Kidney (tissue), 14 donors: ENCODE measurements around the gene BTBD7. TPM values are rescaled to one million over a fixed set of nuclear protein-coding genes. Genes with fewer than 3 reads are reported as not detected.

Experiments used
- DNase-seq, 5 donors: peaks; one replicate each; pipeline ENCODE4 v3.0.0-alpha.2; 2013 to 2020
- FAIRE-seq: peaks from 2 replicates; lab custom pipeline; 2012; peaks lifted over from hg19 to GRCh38; lab: Jason Lieb, UNC
- H3K27ac ChIP-seq, 2 donors: one replicate each; pipeline ENCODE4 v1.7.0; 2013; ENCODE audit warnings: low read depth in 2 of 2, low read length in 2 of 2, inconsistent platforms in 1 of 2
- H3K27me3 ChIP-seq: one replicate; pipeline ENCODE4 v1.7.1; 2013; ENCODE audit warnings: low read length, inconsistent platforms; ENCODE audit not compliant: control insufficient read depth, insufficient read depth
- H3K36me3 ChIP-seq, 3 donors: one replicate each; pipeline versions ENCODE4 v1.7.0 to v1.7.1; 2013; ENCODE audit warnings: low read length in 3 of 3, control low read depth in 1 of 3, inconsistent platforms in 1 of 3; ENCODE audit not compliant: insufficient read depth in 3 of 3, control insufficient read depth in 2 of 3
- H3K4me1 ChIP-seq, 3 donors: one replicate each; pipeline versions ENCODE4 v1.7.0 to v1.7.1; 2013; ENCODE audit warnings: low read length in 3 of 3, inconsistent platforms in 1 of 3, low read depth in 1 of 3; ENCODE audit not compliant: control insufficient read depth in 2 of 3, insufficient read depth in 2 of 3
- H3K4me3 ChIP-seq, 3 donors: one replicate each; pipeline versions ENCODE4 v1.7.0 to v1.8.1; 2013; ENCODE audit warnings: low read length in 3 of 3, control low read depth in 1 of 3, inconsistent platforms in 1 of 3
- H3K9ac ChIP-seq, 3 donors: one replicate each; pipeline versions ENCODE4 v1.7.0 to v1.7.1; 2013; ENCODE audit warnings: low read length in 3 of 3, control low read depth in 1 of 3, inconsistent platforms in 1 of 3
- H3K9me3 ChIP-seq, 3 donors: one replicate each; pipeline versions ENCODE4 v1.7.0 to v1.7.1; 2013; ENCODE audit warnings: low read length in 3 of 3, control low read depth in 1 of 3, inconsistent platforms in 1 of 3; ENCODE audit not compliant: control insufficient read depth in 2 of 3, insufficient read depth in 1 of 3
- intact Hi-C: fragments of 100-400 bp; cut with DNase I; formaldehyde crosslinking; loops from one replicate; pipeline ENCODE4 v1.11.1; 2022
- polyA plus RNA-seq: library from polyadenylated mRNA; stranded (reverse); fragments of 350-450 nt; fragmentation: Illumina TruSeq; extraction: RNeasy Lipid Tissue Mini Kit (QIAGEN cat#74804); gene quantifications from one replicate; pipeline ENCODE4 v1.2.3, GENCODE V29; 2014; ENCODE audit warnings: low read depth, low replicate concordance; ENCODE audit not compliant: insufficient read depth
- total RNA-seq: library from RNA; stranded (reverse); fragmentation: NEBNext Ultra II Directional; extraction: Animal tissue kit (Norgen Biotek cat#: 25700); gene quantifications from one replicate; pipeline ENCODE4 v1.2.1, GENCODE V29; 2021
- TF ChIP-seq, protein P1 (sequence below): IDR thresholded peaks from 3 replicates; pipeline ENCODE4 v1.5.1; 2012; ENCODE audit warnings: mild to moderate bottlenecking, moderate library complexity, borderline replicate concordance; ENCODE audit not compliant: insufficient read depth; ENCODE audit errors: extremely low read depth
- donor health status: control.
- donor health status: control.
- donor health status: control.
- donor health status: control.
- donor health status: control.
- donor health status: DM: yes; HTN: yes; CAD: no.
- donor health status: Normal renal cell carcinoma (clear cell type).

The BTBD7 gene
- total and polyA plus RNA-seq, 2 donors from 2014 or later: 10.3 to 78.2 TPM

GRCh38 chr14:93304771-93305170, 28.1 kb downstream of the BTBD7 start:
- DNase-seq (no peak), FAIRE-seq (no peak)
- no peaks in the 10 kb centered on the region for H3K36me3 ChIP-seq
- peak overlapping the region in 1 of 2 donors; percentile 48 for H3K27ac ChIP-seq
- peaks cover 0 to 19% (median 10%) of the 10 kb centered on the region in 3 donors for H3K4me1 ChIP-seq
- no peak overlapping the region for H3K9ac ChIP-seq
- H3K4me3 ChIP-seq: no peak overlapping the region
- TF ChIP-seq, protein P1, sequence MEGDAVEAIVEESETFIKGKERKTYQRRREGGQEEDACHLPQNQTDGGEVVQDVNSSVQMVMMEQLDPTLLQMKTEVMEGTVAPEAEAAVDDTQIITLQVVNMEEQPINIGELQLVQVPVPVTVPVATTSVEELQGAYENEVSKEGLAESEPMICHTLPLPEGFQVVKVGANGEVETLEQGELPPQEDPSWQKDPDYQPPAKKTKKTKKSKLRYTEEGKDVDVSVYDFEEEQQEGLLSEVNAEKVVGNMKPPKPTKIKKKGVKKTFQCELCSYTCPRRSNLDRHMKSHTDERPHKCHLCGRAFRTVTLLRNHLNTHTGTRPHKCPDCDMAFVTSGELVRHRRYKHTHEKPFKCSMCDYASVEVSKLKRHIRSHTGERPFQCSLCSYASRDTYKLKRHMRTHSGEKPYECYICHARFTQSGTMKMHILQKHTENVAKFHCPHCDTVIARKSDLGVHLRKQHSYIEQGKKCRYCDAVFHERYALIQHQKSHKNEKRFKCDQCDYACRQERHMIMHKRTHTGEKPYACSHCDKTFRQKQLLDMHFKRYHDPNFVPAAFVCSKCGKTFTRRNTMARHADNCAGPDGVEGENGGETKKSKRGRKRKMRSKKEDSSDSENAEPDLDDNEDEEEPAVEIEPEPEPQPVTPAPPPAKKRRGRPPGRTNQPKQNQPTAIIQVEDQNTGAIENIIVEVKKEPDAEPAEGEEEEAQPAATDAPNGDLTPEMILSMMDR: no peak
- no peaks in the 10 kb centered on the region for H3K27me3 ChIP-seq
- no peaks in the 10 kb centered on the region for H3K9me3 ChIP-seq
- intact Hi-C loops: no loop called here

DNA sequence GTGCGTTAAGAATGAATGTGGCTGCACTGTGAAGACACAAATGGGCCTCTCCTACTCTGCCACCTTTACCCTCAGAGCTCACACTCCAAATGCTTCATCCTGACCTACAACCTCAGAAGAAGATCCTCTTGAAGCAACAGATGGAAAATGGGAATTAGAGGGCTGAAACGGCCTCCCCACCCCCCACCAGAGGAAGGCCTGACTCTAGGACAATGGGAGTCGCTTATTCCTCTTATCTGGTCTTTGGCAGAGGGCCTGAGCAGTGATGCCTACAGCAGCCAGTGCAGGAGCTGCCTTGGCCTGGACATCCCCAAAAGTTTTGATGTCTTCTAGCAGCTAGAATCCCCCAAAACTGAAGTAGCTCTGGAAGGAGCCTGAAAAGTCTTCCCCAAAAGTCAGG, 29.2 kb downstream of the BTBD7 start:
- FAIRE-seq (no peak), DNase-seq (no peak)
- TF ChIP-seq, protein P1: no peak
- Histone ChIP-seq H3K9ac (no peak overlapping the region), H3K9me3 (no peaks in the 10 kb centered on the region), H3K27ac (no peak overlapping the region), H3K4me1 (peaks cover 0 to 19% (median 6%) of the 10 kb centered on the region in 3 donors), H3K36me3 (no peaks in the 10 kb centered on the region), H3K4me3 (no peak overlapping the region), H3K27me3 (no peaks in the 10 kb centered on the region)
- intact Hi-C loops: no loop called here

GRCh38 chr14:93302688-93303581, 29.9 kb downstream of the BTBD7 start:
- no peaks in the 10 kb centered on the region for H3K36me3 ChIP-seq
- DNase-seq: no peak
- intact Hi-C loops: no loop called here
- peaks cover 0 to 19% (median 6%) of the 10 kb centered on the region in 3 donors for H3K4me1 ChIP-seq
- no peak overlapping the region for H3K4me3 ChIP-seq
- no peaks in the 10 kb centered on the region for H3K9me3 ChIP-seq
- no peak overlapping the region for H3K27ac ChIP-seq
- FAIRE-seq: no peak
- no peak overlapping the region for H3K9ac ChIP-seq
- TF ChIP-seq, protein P1: no peak
- H3K27me3 ChIP-seq: no peaks in the 10 kb centered on the region
